Measurements from ENCODE around the gene TRPM2.

Gene TRPM2

DNA sequence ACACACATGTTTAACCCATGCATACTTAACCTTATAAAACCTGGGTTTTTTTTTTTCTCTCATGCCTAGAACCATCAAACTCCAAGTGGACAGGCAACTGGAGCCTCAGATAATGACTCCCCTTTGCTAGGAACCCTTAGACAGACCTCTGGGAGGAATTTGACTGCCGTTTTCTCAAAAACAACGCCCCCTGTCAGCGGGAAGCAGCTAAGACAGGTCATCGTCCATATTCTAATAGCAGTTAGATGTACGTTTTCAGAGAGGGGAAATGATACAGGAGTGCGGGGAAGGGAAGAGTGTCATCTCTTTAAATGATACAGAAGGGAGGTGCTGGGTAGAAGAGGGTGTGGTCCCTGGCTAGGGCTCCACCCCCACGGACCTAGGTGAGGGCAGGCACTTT is 136.5 kb downstream of the TRPM2 start:
- DNase-seq, result no peak

DNA sequence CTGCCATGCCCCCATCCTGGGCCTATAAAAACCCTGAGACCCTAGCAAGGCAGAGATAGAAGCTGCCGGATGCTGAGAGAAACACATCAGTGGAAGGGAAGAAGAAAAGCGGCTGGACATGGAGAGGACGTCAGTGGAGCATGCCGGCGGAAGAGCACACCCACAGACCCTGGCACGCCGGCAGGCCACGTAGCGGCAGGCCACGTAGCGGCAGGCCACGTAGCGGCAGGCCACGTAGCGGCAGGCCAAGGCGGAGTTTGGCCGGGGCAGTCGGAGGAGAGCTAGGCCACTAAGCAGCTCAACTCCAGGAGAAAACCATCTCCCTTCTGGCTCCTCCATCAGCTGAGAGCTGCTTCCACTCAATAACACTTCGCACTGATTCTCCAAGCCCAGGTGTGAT is 137.0 kb downstream of the TRPM2 start:
- no peak for DNase-seq

DNA sequence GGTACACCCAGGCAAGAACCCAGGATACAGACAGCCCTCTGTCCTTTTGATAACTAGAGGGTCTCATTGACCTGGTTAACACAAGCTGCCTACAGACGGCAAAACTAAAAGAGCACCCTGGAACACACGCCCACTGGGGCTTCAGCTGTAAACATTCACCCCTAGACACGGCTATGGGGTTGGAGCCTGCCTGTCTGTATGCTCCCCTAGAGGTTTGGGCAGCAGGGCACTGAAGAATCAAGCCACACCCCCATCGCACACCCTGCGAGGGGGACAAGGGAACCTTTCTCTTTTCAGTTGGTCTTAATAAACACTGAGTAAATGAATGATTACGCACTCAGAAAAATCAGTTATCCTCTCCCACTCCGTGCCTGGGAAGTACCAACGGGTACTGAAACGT is 137.4 kb downstream of the TRPM2 start:
- no peak for DNase-seq

Measured in stimulated activated CD4-positive, alpha-beta T cell treated with anti-CD3 and anti-CD28 coated beads, Interleukin-2, amount 100 ng/mL, for 24 hours (primary cell).